Uterus (tissue), 2 donors: ENCODE results near the gene TMEM14B.

Source experiments
- POLR2A ChIP-seq, 2 donors: fragments of 450-650 bp; IDR thresholded peaks; one replicate each; pipeline ENCODE4 v1.6.1; 2016; ENCODE audit warnings: antibody characterized with exemption in 2 of 2, mild to moderate bottlenecking in 1 of 2, moderate library complexity in 1 of 2
- TF ChIP-seq, protein P1 (sequence below), 4 experiments: fragments of 200-600 bp in 2 of 4; fragments of 450-650 bp in 2 of 4; sonication (generic) in 2 of 4; IDR thresholded peaks; one replicate each; pipeline ENCODE4 v1.5.1; 2016 to 2019; ENCODE audit warnings: antibody characterized with exemption in 4 of 4, mild to moderate bottlenecking in 2 of 4, moderate library complexity in 1 of 4

DNA sequence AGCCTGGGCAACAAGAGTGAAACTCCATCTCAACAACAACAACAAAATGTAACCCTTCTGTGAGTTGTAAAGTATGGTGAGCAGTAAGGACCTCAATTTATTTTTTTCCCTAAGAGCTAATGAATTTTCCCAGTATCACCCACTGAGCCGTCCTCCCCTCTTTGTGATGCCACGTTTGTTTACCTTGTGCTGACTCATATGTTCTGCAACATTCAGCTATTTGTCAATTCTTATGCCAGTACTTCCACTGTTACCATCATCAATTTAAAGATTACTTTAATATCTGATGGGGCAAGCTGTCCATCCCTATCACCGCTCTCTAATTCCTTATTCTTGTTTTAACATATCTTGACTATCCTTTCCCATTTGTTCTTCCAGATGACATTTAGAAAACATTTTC lies 53.2 kb downstream of the TMEM14B start:
- TF ChIP-seq, protein P1, sequence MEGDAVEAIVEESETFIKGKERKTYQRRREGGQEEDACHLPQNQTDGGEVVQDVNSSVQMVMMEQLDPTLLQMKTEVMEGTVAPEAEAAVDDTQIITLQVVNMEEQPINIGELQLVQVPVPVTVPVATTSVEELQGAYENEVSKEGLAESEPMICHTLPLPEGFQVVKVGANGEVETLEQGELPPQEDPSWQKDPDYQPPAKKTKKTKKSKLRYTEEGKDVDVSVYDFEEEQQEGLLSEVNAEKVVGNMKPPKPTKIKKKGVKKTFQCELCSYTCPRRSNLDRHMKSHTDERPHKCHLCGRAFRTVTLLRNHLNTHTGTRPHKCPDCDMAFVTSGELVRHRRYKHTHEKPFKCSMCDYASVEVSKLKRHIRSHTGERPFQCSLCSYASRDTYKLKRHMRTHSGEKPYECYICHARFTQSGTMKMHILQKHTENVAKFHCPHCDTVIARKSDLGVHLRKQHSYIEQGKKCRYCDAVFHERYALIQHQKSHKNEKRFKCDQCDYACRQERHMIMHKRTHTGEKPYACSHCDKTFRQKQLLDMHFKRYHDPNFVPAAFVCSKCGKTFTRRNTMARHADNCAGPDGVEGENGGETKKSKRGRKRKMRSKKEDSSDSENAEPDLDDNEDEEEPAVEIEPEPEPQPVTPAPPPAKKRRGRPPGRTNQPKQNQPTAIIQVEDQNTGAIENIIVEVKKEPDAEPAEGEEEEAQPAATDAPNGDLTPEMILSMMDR (IDR thresholded peaks at IDR 0.05) = no peak
- no peak for TF ChIP-seq POLR2A (IDR thresholded peaks at IDR 0.05)
